Measurements from ENCODE around the gene MYO5A. TPM values are rescaled to one million over a fixed set of nuclear protein-coding genes. Genes with fewer than 3 reads are reported as not detected.

Gene MYO5A
- total RNA-seq, 1 experiment from 2014 or later = 17.6 TPM

DNA sequence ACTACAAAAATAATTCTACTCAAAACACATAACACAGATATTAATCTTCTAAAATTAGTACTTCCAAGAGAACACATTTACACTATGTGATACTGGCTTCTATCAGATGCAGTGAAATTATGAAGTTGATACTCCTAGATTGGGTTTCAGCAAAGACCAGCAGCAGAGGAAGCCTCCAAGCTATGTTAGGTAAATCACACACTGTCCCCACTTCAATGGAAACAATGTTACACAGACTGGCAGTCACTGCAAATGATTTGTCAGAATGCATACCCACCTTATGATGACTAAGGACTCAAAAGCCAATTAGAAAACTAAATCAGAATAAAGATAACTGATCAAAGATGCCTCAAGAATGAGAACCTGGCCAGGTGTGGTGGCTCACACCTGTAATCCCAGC lies 143.0 kb downstream of the MYO5A start:
- DNase-seq (ENCODE audit: low read depth, low spot score) (no peak), ATAC-seq (no peak)
- no peak for TF ChIP-seq SRF (IDR thresholded peaks at IDR 0.05; ENCODE audit: low read depth)
- TF ChIP-seq, protein P1, sequence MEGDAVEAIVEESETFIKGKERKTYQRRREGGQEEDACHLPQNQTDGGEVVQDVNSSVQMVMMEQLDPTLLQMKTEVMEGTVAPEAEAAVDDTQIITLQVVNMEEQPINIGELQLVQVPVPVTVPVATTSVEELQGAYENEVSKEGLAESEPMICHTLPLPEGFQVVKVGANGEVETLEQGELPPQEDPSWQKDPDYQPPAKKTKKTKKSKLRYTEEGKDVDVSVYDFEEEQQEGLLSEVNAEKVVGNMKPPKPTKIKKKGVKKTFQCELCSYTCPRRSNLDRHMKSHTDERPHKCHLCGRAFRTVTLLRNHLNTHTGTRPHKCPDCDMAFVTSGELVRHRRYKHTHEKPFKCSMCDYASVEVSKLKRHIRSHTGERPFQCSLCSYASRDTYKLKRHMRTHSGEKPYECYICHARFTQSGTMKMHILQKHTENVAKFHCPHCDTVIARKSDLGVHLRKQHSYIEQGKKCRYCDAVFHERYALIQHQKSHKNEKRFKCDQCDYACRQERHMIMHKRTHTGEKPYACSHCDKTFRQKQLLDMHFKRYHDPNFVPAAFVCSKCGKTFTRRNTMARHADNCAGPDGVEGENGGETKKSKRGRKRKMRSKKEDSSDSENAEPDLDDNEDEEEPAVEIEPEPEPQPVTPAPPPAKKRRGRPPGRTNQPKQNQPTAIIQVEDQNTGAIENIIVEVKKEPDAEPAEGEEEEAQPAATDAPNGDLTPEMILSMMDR (IDR thresholded peaks at IDR 0.05 in 2 of 3, conservative IDR thresholded peaks at IDR 0.05 in 1 of 3; ENCODE audit: borderline replicate concordance in 1 of 3, insufficient read depth in 1 of 3, low read depth in 2 of 3, low read length in 2 of 3) = no peak
- TF ChIP-seq ZFX (IDR thresholded peaks at IDR 0.05) = no peak
- no peak for TF ChIP-seq CEBPB (IDR thresholded peaks at IDR 0.05; ENCODE audit: low read depth)
- TF ChIP-seq, protein P2, sequence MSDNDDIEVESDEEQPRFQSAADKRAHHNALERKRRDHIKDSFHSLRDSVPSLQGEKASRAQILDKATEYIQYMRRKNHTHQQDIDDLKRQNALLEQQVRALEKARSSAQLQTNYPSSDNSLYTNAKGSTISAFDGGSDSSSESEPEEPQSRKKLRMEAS (IDR thresholded peaks at IDR 0.05) = no peak
- TF ChIP-seq JUND (IDR thresholded peaks at IDR 0.05) = no peak
- TF ChIP-seq RAD21 (IDR thresholded peaks at IDR 0.05; ENCODE audit: low read depth) = no peak
- no peak for TF ChIP-seq SP1 (IDR thresholded peaks at IDR 0.05; ENCODE audit: low read depth)
- TF ChIP-seq EZH2 (IDR thresholded peaks at IDR 0.05) = no peak
- no peak for TF ChIP-seq ZNF274 (IDR thresholded peaks at IDR 0.05; ENCODE audit: low read depth, low read length)
- no peak for TF ChIP-seq TCF7L2 (IDR thresholded peaks at IDR 0.05; ENCODE audit: borderline replicate concordance, extremely low read depth, insufficient read depth, insufficient read length)
- TF ChIP-seq EZH2phosphoT487 (IDR thresholded peaks at IDR 0.05; ENCODE audit: borderline replicate concordance) = no peak
- no peak for TF ChIP-seq ELF1 (IDR thresholded peaks at IDR 0.05; ENCODE audit: borderline replicate concordance, low read depth)
- TF ChIP-seq CBX3 (IDR thresholded peaks at IDR 0.05; ENCODE audit: low read depth) = no peak
- TF ChIP-seq, protein P3, sequence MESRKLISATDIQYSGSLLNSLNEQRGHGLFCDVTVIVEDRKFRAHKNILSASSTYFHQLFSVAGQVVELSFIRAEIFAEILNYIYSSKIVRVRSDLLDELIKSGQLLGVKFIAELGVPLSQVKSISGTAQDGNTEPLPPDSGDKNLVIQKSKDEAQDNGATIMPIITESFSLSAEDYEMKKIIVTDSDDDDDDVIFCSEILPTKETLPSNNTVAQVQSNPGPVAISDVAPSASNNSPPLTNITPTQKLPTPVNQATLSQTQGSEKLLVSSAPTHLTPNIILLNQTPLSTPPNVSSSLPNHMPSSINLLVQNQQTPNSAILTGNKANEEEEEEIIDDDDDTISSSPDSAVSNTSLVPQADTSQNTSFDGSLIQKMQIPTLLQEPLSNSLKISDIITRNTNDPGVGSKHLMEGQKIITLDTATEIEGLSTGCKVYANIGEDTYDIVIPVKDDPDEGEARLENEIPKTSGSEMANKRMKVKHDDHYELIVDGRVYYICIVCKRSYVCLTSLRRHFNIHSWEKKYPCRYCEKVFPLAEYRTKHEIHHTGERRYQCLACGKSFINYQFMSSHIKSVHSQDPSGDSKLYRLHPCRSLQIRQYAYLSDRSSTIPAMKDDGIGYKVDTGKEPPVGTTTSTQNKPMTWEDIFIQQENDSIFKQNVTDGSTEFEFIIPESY (IDR thresholded peaks at IDR 0.05; ENCODE audit: extremely low read depth, insufficient replicate concordance, low read length) = no peak
- no peak for TF ChIP-seq SIN3A (IDR thresholded peaks at IDR 0.05; ENCODE audit: low read depth)
- no peak for TF ChIP-seq FOSL1 (IDR thresholded peaks at IDR 0.05; ENCODE audit: low read depth)
- TF ChIP-seq, protein P4, sequence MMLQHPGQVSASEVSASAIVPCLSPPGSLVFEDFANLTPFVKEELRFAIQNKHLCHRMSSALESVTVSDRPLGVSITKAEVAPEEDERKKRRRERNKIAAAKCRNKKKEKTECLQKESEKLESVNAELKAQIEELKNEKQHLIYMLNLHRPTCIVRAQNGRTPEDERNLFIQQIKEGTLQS (IDR thresholded peaks at IDR 0.05) = no peak
- no peak for TF ChIP-seq EGR1 (IDR thresholded peaks at IDR 0.05; ENCODE audit: low read depth)
- TF ChIP-seq, protein P5, sequence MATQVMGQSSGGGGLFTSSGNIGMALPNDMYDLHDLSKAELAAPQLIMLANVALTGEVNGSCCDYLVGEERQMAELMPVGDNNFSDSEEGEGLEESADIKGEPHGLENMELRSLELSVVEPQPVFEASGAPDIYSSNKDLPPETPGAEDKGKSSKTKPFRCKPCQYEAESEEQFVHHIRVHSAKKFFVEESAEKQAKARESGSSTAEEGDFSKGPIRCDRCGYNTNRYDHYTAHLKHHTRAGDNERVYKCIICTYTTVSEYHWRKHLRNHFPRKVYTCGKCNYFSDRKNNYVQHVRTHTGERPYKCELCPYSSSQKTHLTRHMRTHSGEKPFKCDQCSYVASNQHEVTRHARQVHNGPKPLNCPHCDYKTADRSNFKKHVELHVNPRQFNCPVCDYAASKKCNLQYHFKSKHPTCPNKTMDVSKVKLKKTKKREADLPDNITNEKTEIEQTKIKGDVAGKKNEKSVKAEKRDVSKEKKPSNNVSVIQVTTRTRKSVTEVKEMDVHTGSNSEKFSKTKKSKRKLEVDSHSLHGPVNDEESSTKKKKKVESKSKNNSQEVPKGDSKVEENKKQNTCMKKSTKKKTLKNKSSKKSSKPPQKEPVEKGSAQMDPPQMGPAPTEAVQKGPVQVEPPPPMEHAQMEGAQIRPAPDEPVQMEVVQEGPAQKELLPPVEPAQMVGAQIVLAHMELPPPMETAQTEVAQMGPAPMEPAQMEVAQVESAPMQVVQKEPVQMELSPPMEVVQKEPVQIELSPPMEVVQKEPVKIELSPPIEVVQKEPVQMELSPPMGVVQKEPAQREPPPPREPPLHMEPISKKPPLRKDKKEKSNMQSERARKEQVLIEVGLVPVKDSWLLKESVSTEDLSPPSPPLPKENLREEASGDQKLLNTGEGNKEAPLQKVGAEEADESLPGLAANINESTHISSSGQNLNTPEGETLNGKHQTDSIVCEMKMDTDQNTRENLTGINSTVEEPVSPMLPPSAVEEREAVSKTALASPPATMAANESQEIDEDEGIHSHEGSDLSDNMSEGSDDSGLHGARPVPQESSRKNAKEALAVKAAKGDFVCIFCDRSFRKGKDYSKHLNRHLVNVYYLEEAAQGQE (IDR thresholded peaks at IDR 0.05; ENCODE audit: low read depth) = no peak
- Histone ChIP-seq H3K9me3 (ENCODE audit: control insufficient read depth in 1 of 2, insufficient read depth in 1 of 2, low read depth in 1 of 2, low read length in 2 of 2) (no peaks in the 10 kb centered on the region), H3K4me1 (ENCODE audit: control insufficient read depth in 1 of 2, insufficient read depth in 2 of 2, low read length in 2 of 2) (no peaks in the 10 kb centered on the region), H3K9ac (ENCODE audit: low read length) (no peak overlapping the region), H3K27ac (ENCODE audit: low read depth, low read length) (no peak overlapping the region), H3K4me3 (replicated peaks in 1 of 2; ENCODE audit: low read depth in 1 of 2, low read length in 2 of 2) (no peak overlapping the region), H3K27me3 (ENCODE audit: insufficient read depth, low read length) (no peaks in the 10 kb centered on the region), H3K4me2 (ENCODE audit: low read length) (no peak overlapping the region), H3K79me2 (ENCODE audit: insufficient read depth, low read length) (no peaks in the 10 kb centered on the region), H3K9me2 (ENCODE audit: insufficient read depth) (no peaks in the 10 kb centered on the region), H3K36me3 (ENCODE audit: control insufficient read depth in 1 of 2, insufficient read depth in 2 of 2, low read length in 2 of 2) (no peaks in the 10 kb centered on the region; a peak in 1 of 4 replicates), H2AFZ (ENCODE audit: low read depth, low read length, poor library complexity, severe bottlenecking) (no peak overlapping the region), H4K20me1 (ENCODE audit: insufficient read depth) (no peaks in the 10 kb centered on the region)
- no TSS peak for BruUV-seq (replicated peaks)
- ChIA-PET POLR2A (no interaction called here), CTCF (no interaction called here), RAD21 (ENCODE audit: low non-redundant PET in 1 of 2, low total read pairs in 2 of 2, uncharacterized antibody in 2 of 2, unreplicated experiment in 2 of 2) (no interaction called here)
- intact Hi-C loops (cut with micrococcal nuclease) = no loop called here

Data from HCT116 (cell line).